Measurements from ENCODE around the gene PHF20. TPM values are rescaled to one million over a fixed set of nuclear protein-coding genes. Genes with fewer than 3 reads are reported as not detected.
"Not testable (repeated sequence)": the region's sequence is repeated elsewhere in the genome, so short reads cannot be mapped to it uniquely, and the experiment has no call there.

Gene PHF20
- total RNA-seq, 1 experiment from 2014 or later, result 81.2 TPM

GRCh38 chr20:35988910-35989463 is 217.2 kb downstream of the PHF20 start:
- in situ Hi-C loops (cut with HindIII; ENCODE audit: low sequenced_read_pairs), result no loop called here
- no peak for DNase-seq (ENCODE audit: low spot score)

GRCh38 chr20:35991142-35991771 is 219.4 kb downstream of the PHF20 start:
- DNase-seq (ENCODE audit: low spot score), result no peak
- in situ Hi-C loops (cut with HindIII; ENCODE audit: low sequenced_read_pairs), result no loop called here

GRCh38 chr20:35992713-35993335 is 221.0 kb downstream of the PHF20 start:
- in situ Hi-C loops (cut with HindIII; ENCODE audit: low sequenced_read_pairs), result no loop called here
- DNase-seq (ENCODE audit: low spot score), result peak; percentile 81

GRCh38 chr20:35994994-35995453 is 223.2 kb downstream of the PHF20 start:
- DNase-seq (ENCODE audit: low spot score), result peak; percentile 82
- in situ Hi-C loops (cut with HindIII; ENCODE audit: low sequenced_read_pairs), result no loop called here

GRCh38 chr20:35996492-35996891 is 224.7 kb downstream of the PHF20 start:
- DNase-seq (ENCODE audit: low spot score); in situ Hi-C loops (cut with HindIII; ENCODE audit: low sequenced_read_pairs): not testable (repeated sequence)

Other genes with a start within 250 kb of the PHF20 start
- not detected in 2 replicates for gene C20orf173, start 242.4 kb upstream of the PHF20 start, total RNA-seq (2014; rRNA removed; shearing (Covaris generic))
- 344 and 371 TPM in 2 replicates for gene ERGIC3, start 229.9 kb upstream of the PHF20 start, total RNA-seq (2014; rRNA removed; shearing (Covaris generic))
- 8.0 and 12.7 TPM in 2 replicates for gene SPAG4, start 156.2 kb upstream of the PHF20 start, total RNA-seq (2014; rRNA removed; shearing (Covaris generic))
- 49.2 and 87.2 TPM in 2 replicates for gene CPNE1, start 107.1 kb upstream of the PHF20 start, total RNA-seq (2014; rRNA removed; shearing (Covaris generic))
- 72.7 and 80.0 TPM in 2 replicates for gene RBM12, start 107.1 kb upstream of the PHF20 start, total RNA-seq (2014; rRNA removed; shearing (Covaris generic))
- gene NFS1, start 72.7 kb upstream of the PHF20 start, total RNA-seq (2014; rRNA removed; shearing (Covaris generic)), result 77.7 and 89.4 TPM in 2 replicates
- 152 and 320 TPM in 2 replicates for gene ROMO1, start 72.6 kb upstream of the PHF20 start, total RNA-seq (2014; rRNA removed; shearing (Covaris generic))
- 275 and 324 TPM in 2 replicates for gene RBM39, start 29.8 kb upstream of the PHF20 start, total RNA-seq (2014; rRNA removed; shearing (Covaris generic))
- gene SCAND1, start 182.5 kb downstream of the PHF20 start, total RNA-seq (2014; rRNA removed; shearing (Covaris generic)), result 83.0 and 147 TPM in 2 replicates
- gene CNBD2, start 196.6 kb downstream of the PHF20 start, total RNA-seq (2014; rRNA removed; shearing (Covaris generic)), result 5.8 and 8.6 TPM in 2 replicates

All from G401 (cell line).